Articular chondrocyte of knee joint (primary cell): ENCODE data around the gene BRCC3. TPM values are rescaled to one million over a fixed set of nuclear protein-coding genes. Genes with fewer than 3 reads are reported as not detected.

Experiments
- total RNA-seq: library from RNA; depleted of rRNA; stranded (reverse); fragments of >200 nt; gene quantifications from 2 replicates; pipeline ENCODE4 v1.2.3, GENCODE V29; 2012

The BRCC3 gene
- total RNA-seq: 13.3 and 15.2 TPM in 2 replicates

DNA sequence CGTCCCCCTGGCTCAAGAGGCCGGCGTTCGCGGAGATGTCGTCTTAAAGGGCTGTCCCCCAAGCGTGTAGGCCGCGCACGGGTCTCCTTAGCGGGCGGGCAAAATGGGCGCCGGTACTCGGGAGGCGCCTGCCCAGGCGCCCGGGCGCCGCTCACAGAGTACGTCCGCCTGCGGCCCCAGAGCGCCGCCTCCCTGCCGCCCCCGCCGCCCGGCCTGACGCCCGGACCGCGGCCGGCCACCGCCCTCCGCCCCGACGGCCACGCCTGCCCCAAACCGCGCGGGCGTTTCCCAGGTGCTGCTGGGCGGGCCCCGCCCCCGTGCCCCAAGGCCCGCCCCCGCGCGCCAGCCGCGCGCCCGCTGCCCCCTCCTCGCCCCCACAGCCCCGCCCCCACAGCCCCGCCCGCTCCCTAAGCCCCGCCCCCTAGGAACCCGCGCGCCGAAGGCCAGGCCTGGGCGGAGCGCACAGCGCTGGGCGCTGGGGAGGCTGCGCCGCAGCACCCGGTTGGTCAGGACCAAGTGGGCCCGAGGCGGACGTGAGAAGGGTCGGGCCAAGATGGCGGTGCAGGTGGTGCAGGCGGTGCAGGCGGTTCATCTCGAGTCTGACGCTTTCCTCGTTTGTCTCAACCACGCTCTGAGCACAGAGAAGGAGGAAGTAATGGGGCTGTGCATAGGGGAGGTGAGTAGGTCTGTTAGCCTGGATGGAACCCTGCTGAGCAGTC lies at the start of gene BRCC3, which contains the start of the genes CMC4 and MTCP1:
Gene BRCC3, plus strand, starts transcription at position 534 of the 719 bp plus-strand sequence. Its CDS starts 20 bp downstream, at position 554.
Gene CMC4, minus strand, starts transcription at position 162 of the 719 bp plus-strand sequence. CDS start 7,113 bp downstream, outside the sequence.
Gene MTCP1, minus strand, starts transcription at position 162 of the 719 bp plus-strand sequence. CDS start 5,126 bp downstream, outside the sequence.

DNA sequence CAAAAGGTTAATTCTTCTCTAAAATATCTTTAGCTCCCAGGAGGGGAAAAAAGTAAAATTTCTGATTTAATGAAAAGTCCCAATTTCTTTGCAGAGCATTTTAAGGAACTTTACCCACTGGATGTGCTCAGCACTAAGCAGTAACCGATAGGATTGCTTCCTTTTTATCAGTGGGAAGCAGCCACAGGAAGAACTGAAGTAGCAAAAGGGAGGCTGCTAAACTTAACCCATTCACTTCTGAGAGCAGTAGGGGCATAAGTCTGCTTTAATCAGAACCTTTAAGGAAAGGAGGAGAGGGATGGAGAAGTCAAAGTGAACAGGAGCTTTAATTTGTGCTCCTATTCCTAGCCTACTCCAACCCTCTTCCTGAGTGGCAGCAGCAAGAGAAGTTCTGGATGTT lies 48.7 kb upstream of the BRCC3 start, which contains the start of gene F8:
Gene F8, minus strand, starts transcription at position 139 of the 400 bp plus-strand sequence. CDS start 171 bp downstream, outside the sequence.

DNA sequence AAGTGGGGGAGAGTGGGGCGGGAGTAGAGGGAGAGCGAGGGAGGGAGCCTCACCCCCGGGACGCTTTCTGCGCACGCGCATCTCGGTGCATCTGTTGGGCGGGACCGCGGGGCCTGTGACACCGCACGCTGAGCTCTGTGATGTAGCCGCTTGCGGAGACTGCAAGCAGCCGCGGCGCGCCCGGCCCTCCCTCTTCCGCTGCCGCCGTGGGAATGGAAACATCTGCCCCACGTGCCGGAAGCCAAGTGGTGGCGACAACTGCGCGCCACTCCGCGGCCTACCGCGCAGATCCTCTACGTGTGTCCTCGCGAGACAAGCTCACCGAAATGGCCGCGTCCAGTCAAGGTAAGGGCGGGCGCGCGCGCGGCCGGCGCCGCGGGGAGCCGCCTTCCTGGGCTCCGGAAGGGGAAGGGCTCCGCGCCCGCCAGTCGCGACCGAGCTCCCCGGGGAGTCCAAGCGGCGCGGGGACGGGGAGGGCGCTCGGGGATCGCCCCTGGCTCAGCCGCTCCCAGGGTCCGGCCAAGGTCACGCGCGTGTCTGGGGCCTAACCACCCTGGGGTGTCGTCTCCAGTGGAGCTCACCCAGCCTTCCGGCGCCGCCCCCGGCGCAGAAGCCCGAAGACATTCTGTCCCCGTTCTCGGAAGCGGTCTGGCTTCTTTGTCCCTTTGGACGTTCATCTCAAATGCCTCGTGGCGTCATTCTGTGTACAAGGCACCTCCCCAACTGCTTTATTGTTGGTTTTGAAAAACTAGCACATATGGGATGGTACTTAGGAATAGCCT lies 44.4 kb upstream of the BRCC3 start, which contains the start of gene FUNDC2:
Gene FUNDC2, plus strand, starts transcription at position 118 of the 782 bp plus-strand sequence. Its CDS starts 95 bp downstream, at position 213.

Other genes with a start within 250 kb of the BRCC3 start
- 0.22 TPM in 1 of 2 replicates, not detected in the other for gene SMIM9, start 236.8 kb upstream of the BRCC3 start, total RNA-seq
- 2.9 and 4.2 TPM in 2 replicates for gene F8A1, start 185.2 kb upstream of the BRCC3 start, total RNA-seq
- 16.5 and 18.4 TPM in 2 replicates for gene F8, start 48.8 kb upstream of the BRCC3 start, total RNA-seq
- 60.0 and 70.6 TPM in 2 replicates for gene FUNDC2, start 44.7 kb upstream of the BRCC3 start, total RNA-seq
- 12.9 and 16.4 TPM in 2 replicates for gene CMC4, start 372 bp upstream of the BRCC3 start, total RNA-seq
- gene MTCP1, start 372 bp upstream of the BRCC3 start, total RNA-seq: 5.3 and 6.9 TPM in 2 replicates
- gene VBP1, start 145.0 kb downstream of the BRCC3 start, total RNA-seq: 63.8 and 67.0 TPM in 2 replicates
- 0.52 and 0.86 TPM in 2 replicates for gene RAB39B, start 193.0 kb downstream of the BRCC3 start, total RNA-seq